Adrenal gland (tissue), 5 donors: ENCODE results near the gene CEL.

ENCODE experiments used
- CTCF ChIP-seq, 6 experiments: fragments of 450-650 bp in 4 of 6; fragments of 200-600 bp in 2 of 6; sonication (generic) in 1 of 6; IDR thresholded peaks; 1 replicate in 5 of 6; 2 replicates in 1 of 6; pipeline versions ENCODE4 v1.5.1 to v1.8.0; 2016 to 2021; ENCODE audit warnings: antibody characterized with exemption in 6 of 6, mild to moderate bottlenecking in 2 of 6, moderate library complexity in 1 of 6
- POLR2A ChIP-seq, 2 donors: fragments of 450-650 bp; IDR thresholded peaks; one replicate each; pipeline ENCODE4 v1.6.1; 2017; ENCODE audit warnings: antibody characterized with exemption in 2 of 2, mild to moderate bottlenecking in 2 of 2, moderate library complexity in 1 of 2
- donor health status: DM: no; HTN: no; CAD: no.

DNA sequence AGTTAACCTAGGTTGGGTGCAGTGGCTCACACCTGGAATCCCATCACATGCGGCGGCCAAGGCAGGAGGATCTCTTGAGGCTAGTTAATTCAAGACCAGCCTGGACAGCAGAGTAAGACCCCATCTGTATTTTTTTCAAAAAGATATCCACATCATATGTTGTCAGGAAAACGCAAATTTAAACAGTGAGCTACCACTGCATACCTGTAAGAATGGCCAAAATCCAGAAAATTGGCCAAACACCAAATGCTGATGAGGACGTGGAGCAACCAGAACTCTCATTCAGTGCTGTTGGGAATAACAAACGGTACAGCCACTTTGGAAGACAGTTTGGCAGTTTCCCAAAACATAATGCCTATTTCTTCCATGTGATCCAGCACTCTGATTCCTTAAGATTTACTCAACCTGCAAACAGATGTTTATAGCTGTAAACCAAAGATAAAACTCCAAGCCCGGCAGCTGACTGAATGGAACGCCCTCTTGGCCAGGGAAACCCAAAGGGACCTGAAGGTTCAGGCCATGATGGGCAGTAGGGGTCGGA is 12.4 kb downstream of the CEL start:
- TF ChIP-seq CTCF (IDR thresholded peaks at IDR 0.05) (no peak), POLR2A (IDR thresholded peaks at IDR 0.05) (no peak)
